ENCODE measurements around the gene PHF3.

The PHF3 gene

Small RNA genes lying within 50 kb of the gene (small RNA-seq; reads per million reads assigned to genes)
- gene AL513043.1, result 0 reads per million in 2 experiments

Data from SK-N-DZ (cell line).